Common myeloid progenitor, CD34-positive (primary cell): ENCODE results near the gene SSBP2.

Experiments
- CTCF ChIA-PET: fragments of 350-600 bp; sonication (Branson Sonifier 250); formaldehyde crosslinking; loops from one replicate; lab custom pipeline; 2021; ENCODE audit warnings: antibody characterized with exemption; lab: Charles Lee
- POLR2A ChIA-PET: fragments of 350-600 bp; sonication (Branson Sonifier 250); formaldehyde crosslinking; loops from one replicate; lab custom pipeline; 2021; ENCODE audit warnings: antibody characterized with exemption; lab: Charles Lee
- DNase-seq, 3 donors: peaks; one replicate each; pipeline versions ENCODE4 v3.0.0 to v3.0.0-alpha.2; 2013
- H3K27ac ChIP-seq, 2 experiments: 1 replicate in 1 of 2; 2 replicates in 1 of 2; pipeline ENCODE4 v1.7.0; 2013; ENCODE audit warnings: inconsistent platforms in 2 of 2, low read length in 2 of 2, mild to moderate bottlenecking in 2 of 2, low read depth in 1 of 2, moderate library complexity in 1 of 2; ENCODE audit not compliant: severe bottlenecking in 2 of 2, insufficient read depth in 1 of 2, poor library complexity in 1 of 2
- H3K27me3 ChIP-seq, 5 experiments: replicated peaks in 2 of 5; 1 replicate in 3 of 5; 2 replicates in 2 of 5; pipeline versions ENCODE4 v1.6.1 to v1.7.0; 2013; ENCODE audit warnings: low read length in 4 of 5, mild to moderate bottlenecking in 2 of 5, moderate library complexity in 2 of 5, inconsistent platforms in 1 of 5; ENCODE audit not compliant: insufficient read depth in 5 of 5, control insufficient read depth in 4 of 5
- H3K36me3 ChIP-seq, 4 experiments: 1 replicate in 2 of 4; 2 replicates in 2 of 4; pipeline versions ENCODE4 v1.6.1 to v1.7.0; 2013; ENCODE audit warnings: low read length in 3 of 4, control low read depth in 1 of 4, mild to moderate bottlenecking in 1 of 4; ENCODE audit not compliant: control insufficient read depth in 4 of 4, insufficient read depth in 4 of 4
- H3K4me1 ChIP-seq, 4 experiments: 1 replicate in 3 of 4; 2 replicates in 1 of 4; pipeline versions ENCODE4 v1.6.1 to v1.7.1; 2013; ENCODE audit warnings: low read length in 3 of 4, mild to moderate bottlenecking in 3 of 4, control low read depth in 1 of 4, inconsistent platforms in 1 of 4, moderate library complexity in 1 of 4; ENCODE audit not compliant: control insufficient read depth in 4 of 4, insufficient read depth in 4 of 4; ENCODE audit errors: control extremely low read depth in 1 of 4
- H3K4me3 ChIP-seq, 7 experiments: 1 replicate in 4 of 7; 2 replicates in 3 of 7; pipeline versions ENCODE4 v1.5.1 to v1.7.0; 2013; ENCODE audit warnings: mild to moderate bottlenecking in 7 of 7, low read length in 6 of 7, moderate library complexity in 6 of 7, inconsistent platforms in 2 of 7, low read depth in 2 of 7, control low read depth in 1 of 7; ENCODE audit not compliant: insufficient read depth in 4 of 7, control insufficient read depth in 1 of 7; ENCODE audit errors: extremely low read depth in 1 of 7
- H3K9me3 ChIP-seq, 5 experiments: 1 replicate in 4 of 5; 2 replicates in 1 of 5; pipeline versions ENCODE4 v1.6.1 to v1.7.1; 2013; ENCODE audit warnings: low read length in 4 of 5, mild to moderate bottlenecking in 2 of 5, inconsistent platforms in 1 of 5, low read depth in 1 of 5, moderate library complexity in 1 of 5; ENCODE audit not compliant: control insufficient read depth in 4 of 5, insufficient read depth in 2 of 5; ENCODE audit errors: control extremely low read depth in 1 of 5
- WGBS: methylation state at CpG from one replicate; pipeline ENCODE4 v1.1.5; 2013; ENCODE audit not compliant: insufficient coverage; 5-methylcytosine and 5-hydroxymethylcytosine counted together

SSBP2 gene

GRCh38 chr5:81556809-81557208 lies 194.1 kb downstream of the SSBP2 start:
- no peaks in the 10 kb centered on the region for H3K27me3 ChIP-seq
- H3K4me3 ChIP-seq: no peak overlapping the region
- H3K36me3 ChIP-seq: peaks cover 0 to 7% (median 5%) of the 10 kb centered on the region in 4 experiments
- peaks cover 3 to 25% (median 8%) of the 10 kb centered on the region in 4 experiments for H3K4me1 ChIP-seq
- no peak for DNase-seq
- no peak overlapping the region for H3K27ac ChIP-seq
- POLR2A ChIA-PET: no interaction called here
- no peaks in the 10 kb centered on the region for H3K9me3 ChIP-seq
- CTCF ChIA-PET: interaction anchor here (1.0 kb wide), 1 partner anchor 34 kb away, joined by 4 read pairs; no protein-coding TSS in a partner anchor

GRCh38 chr5:81555865-81556264 lies 195.0 kb downstream of the SSBP2 start:
- H3K27ac ChIP-seq: no peak overlapping the region
- no peaks in the 10 kb centered on the region for H3K27me3 ChIP-seq
- 100% methylated on average over 2 of the region's 2 CpGs for WGBS
- no peaks in the 10 kb centered on the region for H3K9me3 ChIP-seq
- ChIA-PET POLR2A (no interaction called here), CTCF (no interaction called here)
- H3K4me1 ChIP-seq: peaks cover 3 to 25% (median 8%) of the 10 kb centered on the region in 4 experiments
- no peak for DNase-seq
- no peak overlapping the region for H3K4me3 ChIP-seq
- peaks cover 0 to 7% (median 5%) of the 10 kb centered on the region in 4 experiments for H3K36me3 ChIP-seq

- Histone ChIP-seq H3K27me3 (no peaks in the 10 kb centered on the region), H3K4me1 (peaks cover 3 to 21% (median 8%) of the 10 kb centered on the region in 4 experiments), H3K9me3 (no peaks in the 10 kb centered on the region), H3K36me3 (peaks cover 2 to 16% (median 8%) of the 10 kb centered on the region in 4 experiments), H3K27ac (peak overlapping the region in 1 of 2 experiments; percentile 3), H3K4me3 (no peak overlapping the region)
- DNase-seq: no peak
- POLR2A ChIA-PET: no interaction called here
- no CpG with 5 or more reads among the region's 1 CpG for WGBS
- CTCF ChIA-PET: no interaction called here
Observed at GRCh38 chr5:81554647-81555046, 196.2 kb downstream of the SSBP2 start.

- ChIA-PET CTCF (interaction anchor here (1.1 kb wide), 1 partner anchor 198 kb away, joined by 3 read pairs; the partner anchor contains the start of gene SSBP2), POLR2A (no interaction called here)
- H3K36me3 ChIP-seq: peaks cover 4 to 21% (median 12%) of the 10 kb centered on the region in 4 experiments
- no peaks in the 10 kb centered on the region for H3K27me3 ChIP-seq
- peak overlapping the region in 1 of 2 experiments; percentile 67 for H3K27ac ChIP-seq
- WGBS: no CpG with 5 or more reads among the region's 1 CpG
- no peaks in the 10 kb centered on the region for H3K9me3 ChIP-seq
- DNase-seq: peak; percentile 47 to 87 (median 75)
- peak overlapping the region in 1 of 7 experiments; percentile 3 for H3K4me3 ChIP-seq
- H3K4me1 ChIP-seq: peaks cover 3 to 21% (median 8%) of the 10 kb centered on the region in 4 experiments
Observed at GRCh38 chr5:81553567-81554212, 197.2 kb downstream of the SSBP2 start.

GRCh38 chr5:81552852-81553566 lies 197.9 kb downstream of the SSBP2 start:
- CTCF ChIA-PET: interaction anchor here (1.1 kb wide), 1 partner anchor 198 kb away, joined by 3 read pairs; the partner anchor contains the start of gene SSBP2
- Histone ChIP-seq H3K27me3 (no peaks in the 10 kb centered on the region), H3K36me3 (peaks cover 3 to 19% (median 11%) of the 10 kb centered on the region in 4 experiments), H3K4me3 (peak overlapping the region in 1 of 7 experiments; percentile 31), H3K27ac (peak overlapping the region in 1 of 2 experiments; percentile 67), H3K9me3 (no peaks in the 10 kb centered on the region), H3K4me1 (peaks cover 3 to 19% (median 8%) of the 10 kb centered on the region in 4 experiments)
- POLR2A ChIA-PET: interaction anchor here (0.5 kb wide), 1 partner anchor 249 kb away, joined by 3 read pairs; no protein-coding TSS in a partner anchor
- DNase-seq: peak in 1 of 3 donors; percentile 37
- WGBS: no CpG with 5 or more reads among the region's 2 CpGs

- DNase-seq: no peak
- H3K36me3 ChIP-seq: peaks cover 10 to 32% (median 18%) of the 10 kb centered on the region in 4 experiments
- ChIA-PET POLR2A (no interaction called here), CTCF (no interaction called here)
- no peaks in the 10 kb centered on the region for H3K27me3 ChIP-seq
- no peaks in the 10 kb centered on the region for H3K9me3 ChIP-seq
- whole genome bisulfite sequencing: 91% methylated on average over 3 of the region's 7 CpGs
- H3K27ac ChIP-seq: no peak overlapping the region
- H3K4me3 ChIP-seq: no peak overlapping the region
- peaks cover 3 to 11% (median 8%) of the 10 kb centered on the region in 4 experiments for H3K4me1 ChIP-seq
Observed at GRCh38 chr5:81549123-81549522, 201.8 kb downstream of the SSBP2 start.
